HepG2 (cell line): ENCODE data around the gene GARS1.

Experiments
- KLF16 ChIP-seq, 2 experiments: sonication (generic) in 1 of 2; formaldehyde crosslinking in 1 of 2; IDR thresholded peaks; 2 replicates each; pipeline versions ENCODE4 v1.6.1 to v1.8.0; 2016 to 2023; ENCODE audit warnings: missing genetic modification reagents in 2 of 2, missing compliant biosample characterization in 1 of 2
- NBN ChIP-seq: fragments of 450-650 bp; conservative IDR thresholded peaks from 2 replicates; pipeline ENCODE4 v1.6.1; 2017
- NR2C2 ChIP-seq: sonication (generic); formaldehyde crosslinking; IDR thresholded peaks from 2 replicates; pipeline ENCODE4 v1.4.0; 2020; ENCODE audit warnings: missing genetic modification reagents, mild to moderate bottlenecking, moderate library complexity, borderline replicate concordance
- POLR2A ChIP-seq, 2 experiments: IDR thresholded peaks; 2 replicates each; pipeline ENCODE4 v1.6.1; 2011; ENCODE audit warnings: low read depth in 2 of 2, low read length in 2 of 2, mild to moderate bottlenecking in 1 of 2, moderate library complexity in 1 of 2; ENCODE audit not compliant: insufficient read depth in 1 of 2
- TBL1XR1 ChIP-seq: fragments of 150-350 bp; IDR thresholded peaks from 2 replicates; pipeline ENCODE4 v1.6.1; 2014; ENCODE audit warnings: borderline replicate concordance, low read length; ENCODE audit not compliant: partially characterized antibody
- ZNF556 ChIP-seq: sonication (generic); formaldehyde crosslinking; IDR thresholded peaks from 2 replicates; pipeline ENCODE4 v1.4.0; 2020; ENCODE audit warnings: mild to moderate bottlenecking, missing genetic modification reagents, borderline replicate concordance
- ZNF644 ChIP-seq: IDR thresholded peaks from 2 replicates; pipeline ENCODE4 v1.6.1; 2016; ENCODE audit warnings: low read depth
- ZNF776 ChIP-seq: sonication (generic); formaldehyde crosslinking; IDR thresholded peaks from 2 replicates; pipeline ENCODE4 v1.4.0; 2020; ENCODE audit warnings: mild to moderate bottlenecking, missing genetic modification reagents
- TF ChIP-seq, protein P1 (sequence below): sonication (generic); formaldehyde crosslinking; IDR thresholded peaks from 2 replicates; pipeline ENCODE4 v1.8.1; 2023; ENCODE audit warnings: mild to moderate bottlenecking, inconsistent platforms, moderate library complexity, missing genetic modification reagents, borderline replicate concordance
- TF ChIP-seq, protein P2 (sequence below): sonication (generic); formaldehyde crosslinking; IDR thresholded peaks from 2 replicates; pipeline ENCODE4 v1.4.0; 2020; ENCODE audit warnings: low read depth, mild to moderate bottlenecking, missing genetic modification reagents

DNA sequence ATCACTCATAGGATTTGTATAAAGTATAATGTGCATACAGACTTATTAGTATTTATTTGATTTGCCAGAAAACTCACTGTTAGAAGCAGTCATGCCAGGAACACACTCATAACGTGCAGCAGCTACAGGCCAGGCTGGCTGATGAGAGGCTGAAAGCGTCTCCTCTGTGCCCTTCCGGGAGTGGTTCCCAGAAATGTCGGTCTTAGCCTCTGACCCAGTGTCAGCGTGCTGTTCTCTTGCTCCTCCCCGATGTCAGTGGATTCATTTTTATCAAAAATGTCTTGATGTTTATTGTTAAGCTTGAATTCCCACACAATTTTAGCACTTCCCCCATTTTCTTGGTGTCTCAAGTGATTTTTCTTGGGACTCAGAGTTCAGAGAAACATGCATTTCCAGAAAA, 33.3 kb upstream of the GARS1 start:
- TF ChIP-seq POLR2A (IDR thresholded peaks at IDR 0.05; ENCODE audit: insufficient read depth in 1 of 2, low read depth in 2 of 2, low read length in 2 of 2) (no peak), TBL1XR1 (no peak), ZNF644 (no peak), NBN (no peak), ZNF776 (CRISPR knock-in tag) (no peak), KLF16 (CRISPR knock-in tag; IDR thresholded peaks at IDR 0.05) (no peak), NR2C2 (CRISPR knock-in tag) (no peak), ZNF556 (CRISPR knock-in tag) (no peak)
- TF ChIP-seq, protein P1, sequence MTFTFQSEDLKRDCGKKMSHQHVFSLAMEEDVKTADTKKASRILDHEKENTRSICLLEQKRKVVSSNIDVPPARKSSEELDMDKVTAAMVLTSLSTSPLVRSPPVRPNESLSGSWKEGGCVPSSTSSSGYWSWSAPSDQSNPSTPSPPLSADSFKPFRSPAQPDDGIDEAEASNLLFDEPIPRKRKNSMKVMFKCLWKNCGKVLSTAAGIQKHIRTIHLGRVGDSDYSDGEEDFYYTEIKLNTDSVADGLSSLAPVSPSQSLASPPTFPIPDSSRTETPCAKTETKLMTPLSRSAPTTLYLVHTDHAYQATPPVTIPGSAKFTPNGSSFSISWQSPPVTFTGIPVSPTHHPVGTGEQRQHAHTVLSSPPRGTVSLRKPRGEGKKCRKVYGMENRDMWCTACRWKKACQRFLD = no peak
- TF ChIP-seq, protein P2, sequence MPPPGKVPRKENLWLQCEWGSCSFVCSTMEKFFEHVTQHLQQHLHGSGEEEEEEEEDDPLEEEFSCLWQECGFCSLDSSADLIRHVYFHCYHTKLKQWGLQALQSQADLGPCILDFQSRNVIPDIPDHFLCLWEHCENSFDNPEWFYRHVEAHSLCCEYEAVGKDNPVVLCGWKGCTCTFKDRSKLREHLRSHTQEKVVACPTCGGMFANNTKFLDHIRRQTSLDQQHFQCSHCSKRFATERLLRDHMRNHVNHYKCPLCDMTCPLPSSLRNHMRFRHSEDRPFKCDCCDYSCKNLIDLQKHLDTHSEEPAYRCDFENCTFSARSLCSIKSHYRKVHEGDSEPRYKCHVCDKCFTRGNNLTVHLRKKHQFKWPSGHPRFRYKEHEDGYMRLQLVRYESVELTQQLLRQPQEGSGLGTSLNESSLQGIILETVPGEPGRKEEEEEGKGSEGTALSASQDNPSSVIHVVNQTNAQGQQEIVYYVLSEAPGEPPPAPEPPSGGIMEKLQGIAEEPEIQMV (CRISPR knock-in tag) = no peak
